Fibroblast of the conjunctiva (primary cell): ENCODE data around the gene NDRG2.
A peak's percentile ranks its signal among the peaks of the same experiment; 100 is the strongest.

Experiments
- DNase-seq: peaks from one replicate; pipeline ENCODE4 v3.0.0-alpha.2; 2010; ENCODE audit warnings: low read depth

NDRG2 gene

DNA sequence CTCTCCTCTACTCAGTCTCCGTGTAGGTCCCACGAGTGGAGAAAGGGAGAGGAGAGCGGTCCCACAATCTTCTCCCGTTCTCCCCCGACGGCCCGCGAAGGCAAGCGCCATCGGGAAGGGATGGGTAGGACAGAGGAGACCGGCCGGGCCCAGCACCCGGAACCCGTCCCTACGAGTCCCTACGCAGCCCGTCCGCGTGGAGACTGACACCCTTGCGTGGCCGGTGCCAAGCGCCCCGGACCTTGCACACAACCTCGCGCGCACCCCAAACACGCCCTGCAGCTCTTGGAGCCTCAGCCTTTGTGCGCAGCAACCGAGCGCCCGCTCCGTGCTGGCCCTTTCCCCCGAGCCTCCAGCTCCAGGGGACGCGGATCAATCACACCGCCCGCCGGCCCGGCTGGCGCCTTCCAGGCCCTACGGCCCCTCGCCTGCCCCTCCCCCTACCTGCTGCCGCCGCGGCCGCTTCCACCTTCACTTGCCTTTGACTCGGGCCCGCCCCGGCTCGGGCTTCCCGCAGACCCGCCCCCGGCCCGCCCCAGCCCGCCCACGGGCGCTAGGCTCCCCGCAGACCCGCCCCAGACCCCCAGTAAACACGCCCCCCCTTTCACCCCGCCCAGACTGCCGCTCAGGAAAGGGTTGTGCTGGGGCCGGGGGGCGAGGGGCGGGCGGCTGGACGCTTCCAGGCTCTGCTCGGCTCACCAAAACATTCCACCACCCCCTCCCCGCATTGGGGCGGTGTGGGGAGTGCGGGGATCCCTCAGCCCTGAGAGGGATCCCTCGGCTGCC, at the start of gene NDRG2:
NDRG2 (minus strand) TSS at position 477 of the 786 bp plus-strand sequence. CDS start 1,746 bp downstream, outside the sequence.
- DNase-seq, result no peak

DNA sequence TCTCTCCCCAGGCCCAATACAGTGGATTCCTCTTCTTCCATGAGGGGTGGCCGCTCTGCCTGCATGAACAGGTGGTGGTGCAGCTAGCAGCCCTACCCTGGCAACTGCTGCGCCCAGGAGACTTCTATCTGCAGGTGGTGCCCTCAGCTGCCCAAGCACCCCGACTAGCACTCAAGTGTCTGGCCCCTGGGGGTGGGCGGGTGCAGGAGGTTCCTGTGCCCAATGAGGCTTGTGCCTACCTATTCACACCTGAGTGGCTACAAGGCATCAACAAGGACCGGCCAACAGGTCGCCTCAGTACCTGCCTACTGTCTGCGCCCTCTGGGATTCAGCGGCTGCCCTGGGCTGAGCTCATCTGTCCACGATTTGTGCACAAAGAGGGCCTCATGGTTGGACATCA, 49.1 kb upstream of the NDRG2 start:
- no peak for DNase-seq

DNA sequence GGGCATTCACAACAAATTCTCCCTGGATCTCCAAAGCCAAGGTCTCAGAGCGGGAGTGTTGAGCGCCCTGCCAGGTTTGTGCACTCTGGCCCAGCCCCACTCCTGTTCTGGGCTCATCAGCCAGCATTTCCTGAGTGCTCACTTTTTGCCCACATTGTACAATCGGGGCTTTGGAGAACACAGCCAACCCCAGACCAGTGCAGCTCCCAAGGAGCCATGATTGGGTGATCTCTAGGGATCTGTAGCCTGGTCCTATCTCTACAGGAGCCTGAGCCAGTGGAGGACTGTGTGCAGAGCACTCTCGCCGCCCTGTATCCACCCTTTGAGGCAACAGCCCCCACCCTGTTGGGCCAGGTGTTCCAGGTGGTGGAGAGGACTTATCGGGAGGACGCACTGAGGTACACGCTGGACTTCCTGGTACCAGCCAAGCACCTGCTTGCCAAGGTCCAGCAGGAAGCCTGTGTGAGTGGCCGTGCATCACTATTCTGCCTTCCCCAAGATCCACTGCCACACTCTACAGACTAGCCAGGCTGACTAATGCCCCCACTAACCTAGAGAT, 48.0 kb upstream of the NDRG2 start:
- DNase-seq, result no peak

DNA sequence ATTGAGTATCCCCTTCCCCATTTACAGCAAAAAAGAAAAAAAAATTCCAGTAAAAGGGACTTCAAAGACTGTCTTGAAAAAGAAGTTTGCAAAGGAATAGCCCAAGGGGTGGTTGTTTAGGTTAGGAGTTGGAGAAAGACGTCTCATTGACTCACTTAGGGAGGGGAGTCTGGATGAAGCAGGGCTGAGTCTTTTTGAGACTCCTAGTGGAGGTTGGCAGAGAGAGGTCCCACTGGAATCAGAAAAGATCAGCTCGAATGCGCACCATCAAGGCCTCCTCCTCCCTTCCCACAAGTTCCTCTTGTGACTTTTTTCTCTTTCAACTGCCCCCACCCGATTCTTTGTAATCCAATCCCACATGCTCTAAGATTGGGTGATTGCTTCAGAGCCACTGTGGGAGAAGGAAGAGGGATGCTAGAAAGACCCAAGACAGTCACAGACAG, 47.2 kb upstream of the NDRG2 start:
- DNase-seq, result peak; percentile 88

DNA sequence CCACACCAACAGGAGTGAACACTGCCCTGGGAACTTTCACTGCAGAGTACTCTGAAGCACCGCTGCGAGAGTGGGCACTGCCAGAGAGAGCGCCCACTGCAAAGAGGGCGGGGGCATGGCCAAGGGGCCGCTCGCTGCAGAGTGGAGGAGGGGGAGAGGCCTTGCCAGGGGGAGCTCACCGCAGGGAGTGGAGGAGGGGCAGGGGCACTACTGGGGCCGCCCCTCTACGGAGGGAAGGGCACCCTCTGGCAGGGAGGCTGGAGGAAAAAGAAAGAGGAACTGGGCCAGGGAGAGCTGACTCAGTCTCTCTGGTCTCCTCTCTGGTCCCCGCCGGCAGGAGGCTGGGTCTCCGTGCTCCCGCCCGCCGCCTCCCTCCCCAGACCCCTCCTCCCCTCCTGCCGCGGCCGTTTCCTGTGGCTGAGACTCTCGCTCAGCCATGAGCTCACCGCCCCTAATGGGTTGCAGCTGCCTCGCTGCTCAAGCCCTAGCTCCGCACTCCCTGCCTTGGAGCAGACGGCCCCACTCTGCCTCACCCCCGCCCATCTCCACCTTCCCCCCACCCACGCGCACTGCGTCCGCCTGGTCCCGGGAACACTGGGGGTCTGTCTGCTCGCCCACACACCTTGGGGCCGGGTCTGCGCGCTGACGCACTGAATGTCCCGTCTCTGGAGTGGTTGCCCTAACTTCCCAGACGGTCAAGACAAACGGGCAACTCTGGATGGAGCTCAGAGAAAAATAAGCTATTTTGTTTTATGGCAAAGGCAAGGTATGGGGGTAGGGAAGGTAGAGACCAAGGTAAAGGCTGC, 46.6 kb upstream of the NDRG2 start:
- DNase-seq, result peak; percentile 94

DNA sequence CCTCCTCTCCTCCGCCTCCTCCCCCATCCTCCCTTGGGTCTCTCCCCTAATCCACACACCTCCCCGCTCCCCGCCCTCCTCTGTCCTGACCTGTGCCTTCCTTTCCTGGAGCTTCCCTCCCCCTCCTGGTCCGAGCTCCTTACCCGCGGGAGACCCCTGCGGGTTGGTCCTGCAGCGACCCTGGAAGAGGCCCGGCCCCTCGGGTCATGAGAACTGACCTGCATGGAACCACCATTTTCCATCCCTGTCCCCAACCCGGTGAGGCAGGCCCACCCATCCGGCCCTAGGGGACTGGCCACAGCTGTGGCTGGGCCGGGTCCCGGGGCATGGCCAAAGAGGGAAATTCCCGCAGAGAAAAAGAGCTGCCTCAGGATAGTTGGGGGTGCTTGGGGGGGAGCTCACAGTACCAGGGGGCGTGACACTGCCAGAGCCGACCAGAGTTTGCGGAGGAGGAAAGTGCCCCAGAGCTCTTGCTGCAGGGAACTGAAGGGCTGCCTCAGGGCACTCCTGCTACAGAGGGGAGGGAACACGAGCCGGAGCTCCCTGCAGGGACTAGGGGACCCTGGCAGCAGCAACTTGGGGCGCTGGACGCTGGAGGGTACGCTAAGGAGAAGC, 45.9 kb upstream of the NDRG2 start:
- no peak for DNase-seq

DNA sequence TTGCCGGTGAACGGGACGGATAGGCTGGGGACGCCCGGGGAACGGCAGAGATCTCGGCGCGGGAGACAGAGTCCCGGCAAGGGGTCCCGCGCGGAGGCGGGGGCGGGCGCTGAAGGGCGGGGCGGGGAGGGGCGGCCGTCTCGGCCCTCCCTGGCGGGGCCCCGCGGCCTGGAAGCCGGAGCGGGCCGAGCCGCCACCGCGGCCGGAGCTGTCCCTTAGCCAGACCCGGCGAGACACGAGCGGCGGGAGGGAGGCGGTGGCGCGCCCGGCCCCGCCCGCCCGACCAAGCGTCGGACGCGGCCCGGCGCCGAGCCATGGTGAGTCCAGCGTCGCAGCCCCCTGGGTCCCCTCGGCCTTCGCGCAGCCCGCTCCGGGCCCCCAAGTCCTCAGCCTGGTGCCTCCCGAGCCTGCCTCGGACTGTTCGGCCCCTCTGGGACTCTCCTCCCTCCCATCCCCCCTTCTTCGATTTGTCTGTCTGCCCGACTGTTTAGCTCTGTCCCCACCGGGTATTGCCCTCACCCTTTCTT, 45.3 kb upstream of the NDRG2 start, which contains the start of gene ARHGEF40:
ARHGEF40 (plus strand) TSS at position 222 of the 527 bp plus-strand sequence; CDS start at position 315, 93 bp downstream.
- DNase-seq, result no peak

DNA sequence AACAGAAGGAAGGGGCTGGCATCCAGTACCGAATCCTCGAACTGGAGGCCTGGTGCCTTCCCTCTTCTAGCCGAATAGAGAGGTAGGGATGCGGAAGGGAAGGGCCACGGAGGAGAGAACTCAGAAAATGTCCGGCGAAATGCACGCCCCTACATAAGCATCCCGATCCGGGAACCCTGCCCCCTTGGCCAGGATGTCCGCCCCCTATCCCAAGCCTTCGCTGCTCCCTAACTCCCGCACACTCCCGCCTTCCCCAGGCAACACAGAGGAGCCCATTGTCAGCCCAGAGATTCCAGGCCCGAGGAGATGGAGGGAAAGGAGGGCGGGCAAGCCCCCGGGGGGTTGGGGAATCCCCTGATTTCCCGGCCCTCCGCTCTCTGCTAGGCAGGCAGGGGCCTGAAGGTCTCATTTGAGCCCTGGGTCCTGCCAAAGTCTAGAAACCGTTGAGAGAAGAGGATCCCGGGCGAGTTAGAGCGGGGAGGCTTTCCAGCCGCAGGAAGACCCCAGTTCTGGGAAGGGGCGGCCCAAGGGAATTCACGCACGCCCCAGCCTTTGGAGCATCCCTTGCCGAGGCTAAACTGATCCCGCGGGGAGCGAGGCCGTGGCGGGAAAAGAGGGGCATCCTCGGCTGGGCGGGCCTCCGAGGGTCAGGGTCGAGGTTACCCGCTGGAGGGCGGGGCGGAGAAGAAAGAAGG, 44.7 kb upstream of the NDRG2 start:
- no peak for DNase-seq

DNA sequence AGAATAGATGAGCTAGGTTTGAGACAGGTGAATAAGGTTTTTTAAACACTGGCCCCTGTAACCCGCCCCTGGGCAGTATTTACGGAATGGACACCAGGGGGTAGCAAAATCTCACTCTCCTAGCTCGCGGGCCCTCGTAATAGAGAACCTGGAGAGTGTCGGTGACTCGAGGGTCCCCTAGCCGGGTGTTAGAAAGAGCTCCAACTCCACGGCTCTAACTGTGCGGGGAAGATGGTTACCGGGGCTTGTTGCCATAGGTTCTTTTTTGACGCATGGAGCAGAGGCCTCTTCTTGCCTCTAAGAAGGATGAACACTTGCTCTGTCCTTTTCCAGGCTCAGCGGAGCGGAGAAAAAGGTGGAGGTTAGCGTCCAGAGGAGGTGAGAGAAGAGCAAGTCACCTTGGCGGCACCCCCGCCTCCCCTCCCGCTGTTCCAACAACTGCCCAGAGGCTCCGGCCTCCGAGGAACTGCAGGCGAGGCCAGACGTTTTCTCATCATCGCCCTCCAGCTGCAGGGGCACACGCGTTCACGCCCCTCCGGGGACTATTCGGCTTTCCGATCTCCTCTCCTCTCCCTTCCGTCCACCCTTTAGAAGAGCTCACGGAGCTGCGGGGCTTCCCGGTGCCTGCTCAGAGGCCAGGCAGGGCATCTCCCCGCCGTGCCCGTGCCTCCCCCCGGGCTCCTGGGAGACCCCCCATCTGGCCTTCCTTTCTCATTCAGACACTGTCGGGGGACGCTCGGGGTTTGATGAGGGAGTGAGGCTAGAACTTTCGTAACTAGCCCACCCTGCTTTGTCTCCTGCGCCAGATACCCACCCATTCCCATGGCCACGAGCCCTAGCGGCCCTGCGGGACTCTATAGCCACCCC, 43.9 kb upstream of the NDRG2 start:
- no peak for DNase-seq

DNA sequence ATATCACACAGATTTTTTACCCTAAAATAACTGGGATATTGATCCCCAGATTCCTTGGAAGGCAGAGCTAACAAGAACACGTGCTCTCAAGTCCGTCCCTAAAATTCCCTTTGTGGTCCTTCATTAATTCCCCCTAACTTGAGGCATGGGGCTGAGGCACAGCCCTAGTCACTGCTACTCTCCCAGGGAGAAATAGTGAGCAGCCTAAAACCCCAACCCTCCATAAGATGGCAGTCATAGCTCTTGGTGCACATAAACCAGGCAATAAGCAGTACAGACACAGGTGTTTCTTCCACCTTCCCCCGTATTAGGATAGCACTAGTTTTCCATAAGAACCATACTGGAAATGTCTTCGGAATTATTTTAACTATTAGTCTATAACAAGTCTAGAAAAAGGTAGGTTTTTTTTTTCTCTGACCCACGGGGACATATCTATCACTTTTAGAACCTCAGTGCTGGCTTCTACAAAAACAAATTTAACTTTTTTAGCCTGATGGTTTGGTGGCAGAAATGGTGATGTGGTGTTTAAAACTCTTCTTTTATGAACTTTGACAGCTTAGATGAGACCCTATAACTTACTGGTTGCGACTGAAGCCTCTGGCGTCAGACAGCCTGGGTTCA, 42.1 kb upstream of the NDRG2 start:
- no peak for DNase-seq

DNA sequence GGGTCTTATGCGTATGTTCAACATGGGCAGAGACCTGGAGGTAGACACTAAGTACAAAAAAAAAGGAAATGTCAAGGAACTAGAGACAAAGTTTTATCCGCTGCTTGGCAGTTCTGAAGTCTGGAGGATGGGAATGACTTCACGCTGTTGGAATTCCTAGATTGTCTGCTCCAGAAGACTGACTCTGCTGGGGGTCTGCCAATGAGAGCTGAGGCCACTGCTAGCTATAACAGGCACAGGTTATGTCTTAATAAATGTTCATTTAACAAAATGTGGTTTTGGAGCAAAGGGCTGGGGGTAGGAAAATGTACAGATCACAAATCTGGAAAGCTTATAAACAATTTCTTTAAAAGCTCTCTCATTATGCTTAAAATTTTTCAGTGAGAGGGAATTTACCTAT, 38.6 kb upstream of the NDRG2 start:
- no peak for DNase-seq

DNA sequence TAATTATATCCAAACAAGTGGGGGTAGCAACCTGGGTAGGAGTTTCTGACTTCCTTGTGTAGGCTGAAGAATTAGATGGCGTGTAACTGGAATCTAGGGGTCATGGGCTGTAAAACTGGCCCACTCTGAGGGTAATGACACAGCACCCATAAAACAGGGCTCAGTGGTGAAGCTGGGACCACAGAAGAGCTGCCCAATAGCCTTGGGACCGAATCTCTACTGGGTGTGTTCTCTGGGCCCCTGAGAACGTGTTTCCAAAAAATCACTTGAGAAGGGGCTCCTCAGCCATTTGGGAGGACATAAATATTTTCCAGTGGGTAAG, 36.4 kb upstream of the NDRG2 start:
- DNase-seq, result no peak

DNA sequence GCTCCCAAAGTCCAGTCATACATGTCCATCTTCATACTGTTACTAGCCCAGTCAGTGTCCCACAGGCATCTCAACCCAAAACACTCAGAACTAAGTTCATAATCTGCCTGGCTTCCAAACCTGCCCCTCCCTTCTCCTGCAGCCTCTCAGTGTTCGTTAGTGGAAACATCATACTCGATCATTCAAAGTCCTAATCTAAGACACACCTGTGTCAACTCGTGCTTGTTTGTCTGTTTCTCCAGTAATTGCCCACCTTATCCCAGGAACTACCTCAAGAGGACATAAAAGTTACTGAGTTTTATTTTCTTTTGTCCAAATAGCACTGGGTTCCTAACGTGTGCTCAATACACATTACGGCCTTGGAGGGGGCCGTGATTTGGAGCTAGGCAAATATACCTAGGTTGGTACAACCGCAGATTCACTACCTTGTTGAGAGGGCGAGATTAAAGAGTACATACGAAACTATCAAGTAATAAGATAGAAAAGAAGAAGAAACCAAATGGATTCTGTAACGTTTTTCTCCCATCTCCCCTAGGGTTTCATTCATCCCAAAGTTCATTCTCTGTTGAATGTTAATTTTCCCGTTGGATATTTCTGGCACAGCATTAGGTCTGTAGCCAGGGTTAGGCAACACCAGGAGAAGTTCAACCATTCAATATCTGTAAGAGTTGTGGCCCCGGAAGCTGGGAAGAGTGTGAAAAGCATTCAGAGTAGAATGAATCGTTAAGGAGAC, 35.9 kb upstream of the NDRG2 start:
- DNase-seq, result no peak

DNA sequence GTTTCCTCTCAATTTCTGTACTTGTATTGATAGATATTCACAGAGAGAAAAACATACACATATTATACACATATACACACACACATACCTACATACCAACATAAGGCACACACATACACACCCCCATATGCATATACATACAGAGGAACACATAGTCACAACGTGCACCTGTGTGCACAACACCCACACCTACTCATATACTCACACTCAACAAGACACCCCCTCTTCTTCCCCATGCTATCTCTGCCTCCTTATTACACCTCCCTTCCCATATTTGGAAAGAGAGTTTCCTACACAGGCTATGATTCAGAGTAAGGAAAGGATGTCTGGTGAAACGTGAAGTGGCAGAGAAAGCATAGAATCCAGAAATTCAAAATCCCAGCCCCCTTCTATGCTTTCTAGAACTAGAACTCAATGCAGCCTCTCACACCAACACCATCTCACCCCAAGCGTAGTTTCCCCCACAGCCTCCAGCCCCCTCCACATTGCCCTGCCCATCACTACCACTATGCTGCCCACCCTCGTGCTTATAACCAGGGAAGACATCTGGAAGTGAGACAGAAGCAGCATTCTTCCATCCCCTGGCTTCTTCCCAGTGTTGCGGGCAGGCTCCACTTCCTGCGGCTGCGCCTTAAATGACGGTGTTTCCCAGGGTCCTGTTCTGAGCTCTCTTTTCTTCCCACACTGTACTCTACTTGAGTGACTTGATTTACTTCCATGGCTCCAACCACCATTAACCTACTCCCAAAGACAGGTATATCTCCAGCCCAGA, 35.2 kb upstream of the NDRG2 start:
- DNase-seq, result no peak

DNA sequence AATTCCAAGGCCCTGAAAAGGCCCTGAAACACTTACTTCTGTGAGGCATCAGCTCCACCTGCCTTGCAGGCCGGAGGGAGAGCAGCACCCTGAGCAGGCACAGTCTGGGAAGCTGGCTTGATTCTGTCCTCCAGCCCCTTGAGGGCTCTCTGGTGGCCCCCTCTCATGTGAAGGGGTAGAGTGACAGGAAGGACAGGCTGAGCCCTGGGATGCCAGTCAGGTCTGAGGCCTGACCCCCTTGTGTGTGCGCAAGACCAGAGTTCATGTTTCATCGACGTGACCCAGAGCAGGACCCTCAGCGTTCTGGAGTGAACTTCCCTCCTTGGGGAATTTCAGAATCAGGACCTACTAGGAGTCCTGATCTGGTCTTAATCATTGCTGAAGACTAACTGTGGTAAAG, 34.0 kb upstream of the NDRG2 start:
- no peak for DNase-seq

DNA sequence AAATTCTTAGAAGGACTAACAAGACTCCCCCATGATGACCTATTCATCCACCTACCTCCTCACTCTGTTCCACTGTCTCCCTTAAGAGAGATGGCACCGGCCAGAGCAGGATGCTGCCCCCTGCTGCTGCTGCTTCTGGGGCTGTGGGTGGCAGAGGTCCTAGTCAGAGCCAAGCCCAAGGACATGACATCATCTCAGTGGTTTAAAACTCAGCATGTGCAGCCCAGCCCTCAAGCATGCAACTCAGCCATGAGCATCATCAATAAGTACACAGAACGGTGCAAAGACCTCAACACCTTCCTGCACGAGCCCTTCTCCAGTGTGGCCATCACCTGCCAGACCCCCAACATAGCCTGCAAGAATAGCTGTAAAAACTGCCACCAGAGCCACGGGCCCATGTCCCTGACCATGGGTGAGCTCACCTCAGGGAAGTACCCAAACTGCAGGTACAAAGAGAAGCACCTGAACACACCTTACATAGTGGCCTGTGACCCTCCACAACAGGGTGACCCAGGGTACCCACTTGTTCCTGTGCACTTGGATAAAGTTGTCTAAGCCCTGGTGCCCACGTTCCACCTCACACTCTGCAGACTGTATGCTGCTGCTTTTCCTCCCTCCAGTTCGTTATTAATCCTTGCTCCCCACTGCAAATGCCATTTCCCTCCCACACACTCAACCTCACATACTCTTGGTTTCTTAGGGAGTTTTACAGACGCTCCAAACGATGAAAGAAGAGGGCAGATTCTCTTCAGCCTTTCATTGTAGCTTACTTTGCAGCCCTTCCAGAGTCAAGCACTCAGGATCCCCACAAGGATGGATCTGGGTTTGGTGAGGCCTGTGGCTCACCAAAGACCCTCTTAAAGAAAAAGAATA, 33.2 kb upstream of the NDRG2 start, which contains the start of gene RNASE8:
RNASE8 (plus strand) TSS at position 20 of the 873 bp plus-strand sequence; CDS start at position 91, 71 bp downstream.
- DNase-seq, result no peak

DNA sequence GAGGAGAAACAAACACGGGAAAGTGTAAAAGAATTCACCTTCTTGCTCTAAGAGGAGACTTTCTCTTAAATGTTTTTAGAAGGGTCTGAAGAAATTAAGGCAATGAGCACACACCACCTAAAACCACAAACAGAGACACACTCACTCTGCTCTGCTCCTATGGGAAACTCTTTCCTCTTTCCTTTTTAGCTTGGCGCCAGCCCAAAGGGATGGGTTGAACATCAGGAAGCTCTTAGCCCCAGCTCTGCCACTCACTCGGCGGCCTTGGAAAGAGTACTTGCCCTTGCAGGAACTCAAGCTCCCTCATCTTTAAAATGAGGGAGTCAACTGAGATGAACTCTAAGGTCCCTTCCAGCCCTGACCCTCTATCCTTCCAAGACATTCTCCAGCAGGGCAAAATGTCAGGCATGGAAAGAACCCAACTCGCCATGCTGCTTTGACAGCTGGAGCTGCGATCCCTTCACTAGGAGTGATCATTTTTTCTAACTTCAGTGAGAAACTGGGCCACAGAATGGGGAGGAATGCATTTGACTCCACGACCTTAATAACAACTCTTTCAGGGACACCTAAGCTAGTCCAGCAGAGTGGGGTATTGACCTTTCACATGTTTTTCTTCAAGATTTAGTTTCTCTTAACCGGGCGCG, 31.8 kb upstream of the NDRG2 start:
- no peak for DNase-seq
